GM12878 (cell line): ENCODE results near the gene INSIG2. TPM values are rescaled to one million over a fixed set of nuclear protein-coding genes. Genes with fewer than 3 reads are reported as not detected.

Experiments used
- ATAC-seq: fragments of 200-7000 bp; cut with Tn5 transposase; 3 replicates; pipeline ENCODE4 v1.9.1; 2020; ENCODE audit warnings: mild to moderate bottlenecking, moderate library complexity
- BruUV-seq: library from RNA; stranded (reverse); fragments of 400-500 nt; replicated peaks from 2 replicates; lab custom pipeline; 2021; lab: Mats Ljungman, UMichigan
- CTCF ChIA-PET: fragments of 300-600 bp; sonication (Branson Sonifier 250); formaldehyde crosslinking; extraction: SDS; loops from one replicate; lab custom pipeline; 2021; ENCODE audit warnings: inconsistent platforms; lab: Yijun Ruan, JAX
- POLR2A ChIA-PET: fragments of 350-600 bp; formaldehyde crosslinking; extraction: SDS; loops from one replicate; lab custom pipeline; 2021; ENCODE audit warnings: inconsistent platforms; lab: Charles Lee
- RAD21 ChIA-PET: fragments of 300-600 bp; sonication (Branson Sonifier 250); formaldehyde crosslinking; loops from one replicate; lab custom pipeline; 2023; ENCODE audit warnings: antibody characterized with exemption; ENCODE audit not compliant: unreplicated experiment; lab: Charles Lee
- SMC1A ChIA-PET: fragments of 300-600 bp; sonication (Branson Sonifier 250); formaldehyde crosslinking; loops from one replicate; lab custom pipeline; 2023; ENCODE audit not compliant: unreplicated experiment, uncharacterized antibody; lab: Charles Lee
- DNase-seq: peaks from one replicate; pipeline ENCODE4 v3.0.0-alpha.2; 2011; ENCODE audit warnings: low read depth, low spot score
- FAIRE-seq: peaks from 3 replicates; lab custom pipeline; 2011; peaks lifted over from hg19 to GRCh38; lab: Jason Lieb, UNC
- H2AFZ ChIP-seq: 2 replicates; pipeline ENCODE4 v1.6.0; 2011; ENCODE audit warnings: low read depth, low read length, control low read depth; ENCODE audit not compliant: control insufficient read depth
- H3K27ac ChIP-seq: 2 replicates; pipeline ENCODE4 v1.5.1; 2011; ENCODE audit warnings: control low read depth; ENCODE audit not compliant: control insufficient read depth, insufficient read depth
- H3K27me3 ChIP-seq, 2 experiments: replicated peaks in 1 of 2; 2 replicates each; pipeline versions ENCODE4 v1.6.0 to v1.6.1; 2011; ENCODE audit warnings: low read length in 1 of 2; ENCODE audit not compliant: control insufficient read depth in 2 of 2, insufficient read depth in 2 of 2
- H3K36me3 ChIP-seq, 2 experiments: 2 replicates each; pipeline ENCODE4 v1.5.1; 2011; ENCODE audit warnings: low read length in 1 of 2; ENCODE audit not compliant: control insufficient read depth in 2 of 2, insufficient read depth in 2 of 2
- H3K4me1 ChIP-seq: 2 replicates; pipeline ENCODE4 v1.6.1; 2011; ENCODE audit warnings: mild to moderate bottlenecking, low read length, moderate library complexity, mixed read lengths; ENCODE audit not compliant: control insufficient read depth, insufficient read depth
- H3K4me2 ChIP-seq: 2 replicates; pipeline ENCODE4 v1.6.0; 2011; ENCODE audit warnings: control low read depth; ENCODE audit not compliant: control insufficient read depth, insufficient read depth
- H3K4me3 ChIP-seq: fragments of 200-600 bp; sonication (generic); 2 replicates; pipeline ENCODE4 v1.5.1; 2016
- H3K79me2 ChIP-seq: 2 replicates; pipeline ENCODE4 v1.6.0; 2011; ENCODE audit warnings: low read length; ENCODE audit not compliant: control insufficient read depth, insufficient read depth
- H3K9ac ChIP-seq: 2 replicates; pipeline ENCODE4 v1.8.0; 2011; ENCODE audit warnings: low read length, control low read depth, mixed read lengths; ENCODE audit not compliant: control insufficient read depth, insufficient read depth
- H3K9me3 ChIP-seq: replicated peaks from 3 replicates; pipeline ENCODE4 v1.5.1; 2011; ENCODE audit warnings: mild to moderate bottlenecking, low read length; ENCODE audit not compliant: control insufficient read depth, insufficient read depth
- H4K20me1 ChIP-seq: 2 replicates; pipeline ENCODE4 v1.6.0; 2011; ENCODE audit not compliant: control insufficient read depth, insufficient read depth
- PAX8 ChIP-seq: fragments of 450-650 bp; IDR thresholded peaks from 2 replicates; pipeline ENCODE4 v1.6.1; 2017; ENCODE audit warnings: mild to moderate bottlenecking, moderate library complexity
- TBL1XR1 ChIP-seq: IDR thresholded peaks from 2 replicates; pipeline ENCODE4 v1.6.1; 2012; ENCODE audit warnings: low read depth, low read length, improper control_type of control experiment
- ZNF384 ChIP-seq: IDR thresholded peaks from 2 replicates; pipeline ENCODE4 v1.6.1; 2012; ENCODE audit warnings: low read depth, mild to moderate bottlenecking, low read length, improper control_type of control experiment, borderline replicate concordance
- WGBS: methylation state at CpG from one replicate; pipeline ENCODE4 v1.1.6; 2016; ENCODE audit warnings: low lambda C conversion rate; ENCODE audit not compliant: insufficient replicate concordance, insufficient coverage; ENCODE audit errors: missing lambda C conversion rate; 5-methylcytosine and 5-hydroxymethylcytosine counted together
- in situ Hi-C: fragments of 300-500 bp; cut with MboI; formaldehyde crosslinking; loops from 9 replicates; pipeline ENCODE4 v1.14.3; 2018; ENCODE audit warnings: mixed read lengths
- intact Hi-C: fragments of 100-400 bp; cut with micrococcal nuclease; formaldehyde crosslinking; loops from one replicate; pipeline ENCODE4 v1.14.2; 2022; ENCODE audit not compliant: unreplicated experiment
- polyA plus RNA-seq, 11 experiments: library from polyadenylated mRNA; depleted of rRNA in 4 of 11; unstranded in 6 of 11; stranded (reverse) in 5 of 11; fragments of >200 nt; fragmentation: Nextera tagmentation in 4 of 11; fragmentation: Illumina TruSeq in 1 of 11; extraction: Ambion mirVana in 4 of 11; extraction: Trizol in 1 of 11; gene quantifications; 1 replicate in 1 of 11; 2 replicates in 10 of 11; pipeline versions ENCODE4 v1.2.1 to v1.2.3, GENCODE V29; 2011 to 2016; ENCODE audit warnings: inconsistent platforms in 2 of 11, missing spikeins in 2 of 11, low read depth in 1 of 11
- total RNA-seq, 4 experiments: library from RNA; depleted of rRNA in 3 of 4; stranded (reverse); fragments of >200 nt in 3 of 4; fragmentation: Illumina TruSeq in 1 of 4; extraction: Trizol in 1 of 4; gene quantifications; 2 replicates each; pipeline versions ENCODE4 v1.2.1 to v1.2.3, GENCODE V29; 2013 to 2021

Gene INSIG2
- total and polyA plus RNA-seq, 10 of the 15 experiments (the other 5 are each of a cell fraction or from before 2014, with no cell fraction given), result 4.9 to 92.7 (median 12.0) TPM

DNA sequence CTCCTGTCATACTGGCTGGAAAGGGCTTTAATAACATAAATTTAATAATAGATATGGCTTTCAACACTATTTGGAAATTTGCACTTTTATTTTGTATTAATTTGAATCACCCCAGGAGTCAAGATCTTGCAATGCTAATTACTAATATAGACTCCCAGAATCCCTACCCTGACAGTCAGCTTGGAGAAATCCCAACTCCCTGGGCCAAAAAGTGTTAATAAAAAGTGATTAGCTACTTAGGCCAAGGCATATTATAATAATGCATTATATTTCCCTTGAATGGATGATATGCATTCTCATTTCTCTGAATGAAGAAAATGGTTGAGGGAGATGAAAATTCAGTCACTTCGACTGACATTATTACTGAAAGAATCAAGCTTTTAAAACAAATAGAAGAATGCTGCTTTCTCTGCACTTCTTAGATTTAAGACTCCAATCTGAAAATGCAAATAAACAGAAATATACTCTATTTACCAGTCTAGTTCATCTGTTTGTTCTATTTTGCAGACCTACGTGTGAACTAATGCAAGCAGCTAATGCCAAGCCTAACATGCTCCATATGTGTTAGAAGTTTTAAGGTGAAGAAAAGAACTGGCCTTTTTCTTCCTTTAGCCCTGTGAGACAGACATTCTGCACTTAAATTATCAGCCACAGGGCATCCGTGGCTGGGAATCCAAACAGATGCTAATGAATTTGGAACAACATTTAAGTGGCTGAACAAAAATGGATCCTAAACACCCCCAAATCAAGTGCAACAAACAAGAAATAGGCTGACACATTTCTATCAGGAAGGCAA lies 33.9 kb upstream of the INSIG2 start:
- no peak overlapping the region for H3K27ac ChIP-seq
- DNase-seq (no peak), ATAC-seq (no peak), FAIRE-seq (no peak)
- H3K4me3 ChIP-seq, result no peak overlapping the region
- ChIA-PET CTCF (interaction anchor here (1.0 to 19.8 kb wide), 5 partner anchors 5 to 51 kb away, joined by 3 to 626 read pairs (median 17); partner anchors contain the start of gene INSIG2), RAD21 (interaction anchor here (1.5 to 3.1 kb wide), 3 partner anchors 8 to 238 kb away, joined by 3 to 48 read pairs (median 6); no protein-coding TSS in a partner anchor), POLR2A (interaction anchor here (0.6 kb wide), 1 partner anchor 132 kb away, joined by 3 read pairs; no protein-coding TSS in a partner anchor), SMC1A (interaction anchor here (0.9 to 11.4 kb wide), 8 partner anchors 5 to 122 kb away, joined by 3 to 358 read pairs (median 5); partner anchors contain the start of gene INSIG2)
- no peaks in the 10 kb centered on the region for H3K9me3 ChIP-seq
- H3K36me3 ChIP-seq, result no peaks in the 10 kb centered on the region
- no peak overlapping the region for H2AFZ ChIP-seq
- WGBS, result 80% methylated on average over 3 of the region's 3 CpGs
- H3K9ac ChIP-seq, result no peak overlapping the region
- no peaks in the 10 kb centered on the region; the same call in 1 of the 2 replicates for H4K20me1 ChIP-seq
- H3K79me2 ChIP-seq, result no peaks in the 10 kb centered on the region
- no peak for TF ChIP-seq PAX8
- no peak for TF ChIP-seq ZNF384
- TF ChIP-seq TBL1XR1, result no peak
- H3K27me3 ChIP-seq, result no peaks in the 10 kb centered on the region
- H3K4me2 ChIP-seq, result no peak overlapping the region
- intact Hi-C loops, result loop anchor here (5.0 kb wide), 1 partner anchor 133 kb away; no protein-coding TSS in a partner anchor
- in situ Hi-C loops, result no loop called here
- H3K4me1 ChIP-seq, result peaks cover 24% of the 10 kb centered on the region
- no TSS peak for BruUV-seq
